Erythroblast (primary cell): ENCODE measurements around the gene HCRT.

ENCODE experiments used
- GATA1 ChIP-seq: IDR thresholded peaks from 2 replicates; pipeline ENCODE4 v1.6.1; 2011; ENCODE audit warnings: low read depth, mild to moderate bottlenecking, control low read depth, low read length, moderate library complexity
- POLR2A ChIP-seq: IDR thresholded peaks from 2 replicates; pipeline ENCODE4 v1.6.1; 2011; ENCODE audit warnings: mild to moderate bottlenecking, low read length

- TF ChIP-seq POLR2A (no peak), GATA1 (no peak)
Measured at GRCh38 chr17:42179335-42179734, 5.9 kb downstream of the HCRT start.
